Measurements from ENCODE around the gene MMP7. TPM values are rescaled to one million over a fixed set of nuclear protein-coding genes. Genes with fewer than 3 reads are reported as not detected.

MMP7 gene
- total and polyA plus RNA-seq, 2 donors from 2014 or later: 101 to 1,380 TPM

- Histone ChIP-seq H3K36me3 (ENCODE audit: control insufficient read depth in 2 of 3, insufficient read depth in 3 of 3, low read length in 3 of 3) (no peaks in the 10 kb centered on the region), H3K4me3 (ENCODE audit: low read length in 3 of 3) (no peak overlapping the region), H3K9ac (ENCODE audit: low read length in 3 of 3) (no peak overlapping the region), H3K4me1 (ENCODE audit: control insufficient read depth in 2 of 3, insufficient read depth in 2 of 3, low read depth in 1 of 3, low read length in 3 of 3) (peaks cover 0 to 4% (median 0%) of the 10 kb centered on the region in 3 donors), H3K9me3 (ENCODE audit: control insufficient read depth in 2 of 3, insufficient read depth in 1 of 3, low read length in 3 of 3) (no peaks in the 10 kb centered on the region), H3K27me3 (ENCODE audit: control insufficient read depth, insufficient read depth, low read length) (no peaks in the 10 kb centered on the region), H3K27ac (ENCODE audit: low read depth in 2 of 2, low read length in 2 of 2) (no peak overlapping the region)
- FAIRE-seq: no peak
- no peak for DNase-seq
- no peak for TF ChIP-seq CTCF (IDR thresholded peaks at IDR 0.05; ENCODE audit: borderline replicate concordance, extremely low read depth, insufficient read depth)
- intact Hi-C loops (cut with DNase I): loop anchor here (10.0 kb wide), 1 partner anchor 127 kb away; no protein-coding TSS in a partner anchor
These were observed 38.6 kb downstream of the MMP7 start for GRCh38 chr11:102491969-102492368.

DNA sequence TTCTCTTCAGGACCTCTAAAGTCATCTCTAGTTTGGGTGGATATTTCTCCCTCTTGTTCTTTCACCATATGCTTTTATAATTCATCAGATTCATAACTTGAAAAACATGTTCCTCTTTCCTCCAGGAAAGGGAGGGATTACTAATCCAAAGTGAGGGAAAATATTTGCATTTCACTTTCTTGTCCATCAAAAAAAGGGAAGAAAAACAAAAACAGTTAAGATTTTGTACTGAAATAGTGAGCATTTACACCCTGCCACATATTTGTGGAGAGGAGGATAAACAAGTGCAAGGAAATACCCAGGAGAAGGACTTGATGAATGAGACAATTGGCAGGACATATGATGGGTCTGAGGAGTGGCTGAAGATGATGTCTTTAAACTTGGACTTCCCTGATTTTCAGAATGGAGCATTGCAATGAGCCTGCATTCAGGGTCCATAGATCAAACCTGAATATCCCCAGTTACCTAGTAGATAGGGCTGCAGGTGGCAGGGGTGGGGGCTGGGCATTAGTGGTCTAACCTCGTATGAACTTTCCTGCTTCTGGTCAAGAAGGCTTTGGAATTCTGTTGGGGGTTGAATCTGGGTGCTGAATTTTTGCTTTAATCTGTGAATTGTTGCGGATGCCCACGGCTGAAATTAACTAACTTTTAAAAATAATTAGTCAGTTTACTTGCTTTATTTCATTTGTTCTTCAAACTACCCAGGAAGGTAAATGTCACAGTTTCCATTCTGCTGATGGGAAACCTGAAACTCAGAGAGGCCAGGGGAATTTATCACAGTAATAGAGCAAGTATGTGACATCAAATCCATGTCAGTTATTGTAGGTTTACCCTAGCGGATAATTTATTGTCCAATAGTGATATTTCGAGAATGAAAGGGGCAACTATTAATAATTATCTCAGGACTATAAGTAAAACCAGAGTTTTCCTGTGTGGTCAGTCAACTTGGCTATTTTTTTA, 41.1 kb downstream of the MMP7 start:
- TF ChIP-seq CTCF (IDR thresholded peaks at IDR 0.05; ENCODE audit: borderline replicate concordance, extremely low read depth, insufficient read depth): no peak
- Histone ChIP-seq H3K9me3 (ENCODE audit: control insufficient read depth in 2 of 3, insufficient read depth in 1 of 3, low read length in 3 of 3) (no peaks in the 10 kb centered on the region), H3K9ac (ENCODE audit: low read length in 3 of 3) (no peak overlapping the region), H3K36me3 (ENCODE audit: control insufficient read depth in 2 of 3, insufficient read depth in 3 of 3, low read length in 3 of 3) (no peaks in the 10 kb centered on the region), H3K27me3 (ENCODE audit: control insufficient read depth, insufficient read depth, low read length) (no peaks in the 10 kb centered on the region), H3K4me1 (ENCODE audit: control insufficient read depth in 2 of 3, insufficient read depth in 2 of 3, low read depth in 1 of 3, low read length in 3 of 3) (no peaks in the 10 kb centered on the region), H3K27ac (ENCODE audit: low read depth in 2 of 2, low read length in 2 of 2) (no peak overlapping the region), H3K4me3 (ENCODE audit: low read length in 3 of 3) (no peak overlapping the region)
- FAIRE-seq: no peak
- DNase-seq: no peak
- intact Hi-C loops (cut with DNase I): loop anchor here (10.0 kb wide), 1 partner anchor 125 kb away; no protein-coding TSS in a partner anchor

GRCh38 chr11:102488208-102488607, 42.3 kb downstream of the MMP7 start:
- TF ChIP-seq CTCF (IDR thresholded peaks at IDR 0.05; ENCODE audit: borderline replicate concordance, extremely low read depth, insufficient read depth): no peak
- no peak overlapping the region for H3K9ac ChIP-seq (ENCODE audit: low read length in 3 of 3)
- no peak overlapping the region for H3K4me3 ChIP-seq (ENCODE audit: low read length in 3 of 3)
- FAIRE-seq (no peak), DNase-seq (no peak)
- no peak overlapping the region for H3K27ac ChIP-seq (ENCODE audit: low read depth in 2 of 2, low read length in 2 of 2)
- H3K27me3 ChIP-seq (ENCODE audit: control insufficient read depth, insufficient read depth, low read length): no peaks in the 10 kb centered on the region
- no peaks in the 10 kb centered on the region for H3K4me1 ChIP-seq (ENCODE audit: control insufficient read depth in 2 of 3, insufficient read depth in 2 of 3, low read depth in 1 of 3, low read length in 3 of 3)
- no peaks in the 10 kb centered on the region for H3K9me3 ChIP-seq (ENCODE audit: control insufficient read depth in 2 of 3, insufficient read depth in 1 of 3, low read length in 3 of 3)
- no peaks in the 10 kb centered on the region for H3K36me3 ChIP-seq (ENCODE audit: control insufficient read depth in 2 of 3, insufficient read depth in 3 of 3, low read length in 3 of 3)
- intact Hi-C loops (cut with DNase I): no loop called here
